Cerebellar nuclear complex (tissue), 1 donor: ENCODE measurements around the gene PHYKPL.
"Not testable (repeated sequence)": the region's sequence is repeated elsewhere in the genome, so short reads cannot be mapped to it uniquely, and the experiment has no call there.

ENCODE experiments used
- DNase-seq, 2 experiments: peaks; one replicate each; lab custom pipeline; 2025; lab: John Stamatoyannopoulos, UW

PHYKPL gene

DNA sequence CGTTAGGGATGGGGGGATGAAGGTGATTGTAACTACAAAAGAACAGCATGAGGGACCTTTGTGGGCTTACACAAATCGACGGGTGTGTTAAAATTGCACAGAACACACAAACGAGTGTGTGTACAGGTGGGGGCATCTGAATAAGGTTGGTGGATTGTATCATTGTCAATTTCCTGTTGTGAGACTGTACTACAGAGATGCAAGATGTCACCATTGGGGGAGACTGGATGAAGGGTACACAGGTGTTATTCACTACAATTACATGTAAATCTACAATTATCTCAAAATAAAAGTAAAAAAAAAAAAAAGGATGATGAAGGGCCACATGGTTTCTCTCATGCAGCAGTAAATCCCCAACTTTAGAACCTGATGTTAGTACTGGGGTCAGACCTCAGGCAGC, 31.4 kb upstream of the PHYKPL start:
- no peak for DNase-seq

DNA sequence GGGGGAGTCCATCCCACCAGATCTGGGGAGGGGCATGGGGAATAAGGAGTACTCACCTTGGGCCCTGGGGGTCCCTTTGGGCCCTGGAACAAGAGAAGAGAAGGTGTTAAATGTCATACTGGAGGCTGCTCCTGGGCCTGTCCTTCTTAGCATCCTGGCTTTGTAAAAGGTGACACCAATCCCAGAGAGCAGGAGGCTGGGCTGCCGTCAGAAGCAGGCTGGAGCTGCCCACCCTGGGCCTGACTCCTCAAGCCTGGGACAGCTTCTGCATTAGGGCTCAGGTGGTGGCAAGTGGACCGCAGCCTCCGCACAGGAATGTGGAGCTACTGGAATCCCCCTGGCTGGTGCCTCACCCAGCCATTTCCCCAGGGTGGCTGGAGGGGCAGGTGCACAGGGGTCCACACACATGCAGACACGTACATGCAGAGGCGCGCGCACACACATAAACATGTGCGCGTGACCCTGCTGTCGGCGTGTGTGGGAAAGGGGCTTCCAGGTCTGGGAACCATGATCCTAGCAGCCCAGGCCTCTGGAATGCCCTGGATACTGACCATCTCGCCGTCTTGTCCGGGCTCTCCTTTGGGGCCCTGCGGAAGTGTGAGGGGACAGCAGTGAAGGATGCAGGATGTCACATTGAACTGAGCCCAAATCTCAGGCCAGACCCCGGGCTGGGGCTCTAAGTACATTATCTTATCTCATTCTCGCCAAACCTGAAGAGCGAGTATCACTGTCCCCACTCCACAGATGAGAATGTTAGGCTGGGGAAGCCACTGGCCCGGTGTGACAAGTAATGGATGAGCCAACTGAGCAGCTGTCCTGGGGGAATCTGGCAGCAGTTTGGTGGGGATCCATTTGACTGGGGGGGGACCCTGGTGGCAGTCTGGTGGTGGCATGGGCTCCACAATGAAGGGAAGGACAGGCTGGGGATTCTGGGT, 29.3 kb upstream of the PHYKPL start:
- DNase-seq: no peak

DNA sequence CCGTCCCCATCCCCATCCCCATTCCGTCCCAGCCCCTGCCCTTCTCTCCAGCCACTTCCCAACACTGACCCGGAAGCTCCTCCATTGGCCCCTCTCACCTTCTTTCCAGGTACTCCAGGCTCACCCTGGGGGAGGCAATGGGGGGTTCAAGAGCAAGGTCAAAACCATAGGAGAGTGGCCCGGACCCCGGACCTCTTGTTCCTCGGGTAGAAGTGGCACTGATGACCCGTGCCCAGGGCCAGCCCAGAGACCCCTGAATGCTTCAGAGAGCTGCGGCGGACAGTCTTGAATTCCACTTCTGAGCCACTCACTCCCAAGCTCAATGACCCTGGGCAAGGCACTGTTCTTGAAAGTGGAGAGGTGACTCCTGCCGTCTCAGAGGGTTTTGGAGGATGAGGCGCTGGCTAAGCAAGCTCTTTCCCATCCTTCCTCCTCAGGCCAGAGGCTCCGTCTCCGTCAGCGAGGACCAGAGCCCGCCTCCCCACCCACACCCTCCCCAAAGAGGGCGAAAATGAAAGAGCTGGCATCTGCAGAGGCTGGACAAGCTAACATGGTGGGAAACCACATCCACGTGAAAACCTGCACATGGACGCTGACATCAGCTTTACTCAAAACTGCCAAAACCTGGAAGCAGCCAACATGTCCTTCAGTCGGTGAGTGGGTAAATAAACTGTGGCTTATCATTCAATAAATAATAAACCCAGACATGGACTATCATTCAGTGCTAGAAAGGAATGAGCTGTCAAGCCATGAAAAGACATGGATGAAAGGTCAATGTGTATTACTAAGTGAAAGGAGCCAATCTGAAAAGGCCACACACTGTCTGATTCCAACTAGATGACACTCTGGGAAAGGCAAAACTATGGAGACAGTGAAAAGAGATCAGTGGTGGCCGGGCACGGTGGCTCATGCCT, 27.3 kb upstream of the PHYKPL start:
- DNase-seq: no peak

DNA sequence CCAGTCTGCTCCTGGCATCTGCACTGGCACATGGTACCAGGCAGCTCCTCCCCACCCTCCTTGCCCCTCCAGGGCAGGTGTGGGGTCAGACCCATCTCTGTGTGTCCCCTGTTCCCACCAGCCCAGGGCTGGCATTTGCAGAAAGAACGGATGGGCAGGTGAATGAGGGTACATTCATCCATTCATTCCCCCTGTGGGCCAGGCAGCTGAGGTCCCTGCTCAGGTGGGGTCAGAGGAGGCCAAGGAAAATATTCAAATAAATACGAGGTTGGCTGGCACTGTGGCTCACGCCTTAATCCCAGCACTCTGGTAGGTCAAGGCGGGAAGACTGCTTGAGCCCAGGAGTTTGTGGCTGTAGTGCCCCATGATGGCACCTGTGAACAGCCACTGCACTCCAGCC, 25.0 kb upstream of the PHYKPL start:
- DNase-seq: no peak

DNA sequence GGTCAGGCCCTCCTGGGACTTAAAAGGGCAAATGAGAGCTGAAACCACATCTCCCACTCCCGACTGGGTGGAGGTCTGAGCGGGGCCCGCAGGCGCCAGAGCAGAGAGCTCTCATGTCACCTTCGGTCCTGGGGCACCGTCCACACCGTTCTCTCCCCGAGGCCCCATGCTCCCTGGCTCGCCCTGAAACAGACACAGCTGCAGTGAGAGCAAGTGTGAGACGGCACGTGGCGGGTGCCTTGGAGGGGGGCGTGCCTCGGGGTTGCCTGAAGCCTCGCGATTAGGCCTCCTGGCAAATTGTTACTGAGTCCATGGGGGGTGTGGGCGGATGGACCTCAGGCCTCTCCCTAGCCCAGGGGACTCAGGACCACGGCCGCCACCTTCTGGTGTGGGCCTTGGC, 24.1 kb upstream of the PHYKPL start:
- no peak for DNase-seq

DNA sequence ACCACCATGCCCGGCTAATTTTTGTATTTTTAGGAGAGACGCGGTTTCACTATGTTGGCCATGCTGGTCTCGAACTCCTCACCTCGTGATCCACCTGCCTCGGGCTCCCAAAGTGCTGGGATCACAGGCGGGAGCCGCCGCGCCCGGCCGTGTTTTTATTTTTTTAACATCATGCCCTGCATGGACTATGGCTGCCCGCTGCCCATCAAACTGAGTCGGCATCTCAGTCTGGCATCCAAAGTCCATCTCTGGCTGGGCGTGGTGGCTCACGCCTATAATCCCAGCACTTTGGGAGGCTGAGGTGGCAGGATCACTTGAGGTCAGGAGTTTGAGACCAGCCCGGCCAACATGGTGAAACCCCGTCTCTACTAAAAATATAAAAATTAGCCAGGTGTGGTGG, 21.0 kb upstream of the PHYKPL start:
- DNase-seq: not testable (repeated sequence)

DNA sequence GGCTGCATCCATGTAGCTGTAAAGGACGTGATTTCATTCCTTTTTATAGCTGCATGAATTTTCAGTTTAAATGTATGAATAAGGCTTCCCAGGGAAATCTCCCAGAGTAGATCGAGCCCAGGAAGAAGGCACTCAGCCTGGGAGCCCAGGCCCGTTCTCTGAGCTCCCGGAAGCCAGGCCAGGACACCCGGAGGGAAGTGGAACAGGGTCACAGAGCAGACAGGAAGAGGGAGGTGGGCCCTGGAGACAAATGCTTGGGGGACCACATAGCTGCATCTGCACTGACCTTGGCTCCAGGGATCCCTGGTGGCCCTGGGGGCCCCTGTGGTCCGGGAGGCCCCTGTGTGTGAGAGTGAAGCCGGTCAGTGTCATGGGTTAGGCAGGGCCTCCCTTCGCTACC, 19.7 kb upstream of the PHYKPL start:
- DNase-seq: no peak

DNA sequence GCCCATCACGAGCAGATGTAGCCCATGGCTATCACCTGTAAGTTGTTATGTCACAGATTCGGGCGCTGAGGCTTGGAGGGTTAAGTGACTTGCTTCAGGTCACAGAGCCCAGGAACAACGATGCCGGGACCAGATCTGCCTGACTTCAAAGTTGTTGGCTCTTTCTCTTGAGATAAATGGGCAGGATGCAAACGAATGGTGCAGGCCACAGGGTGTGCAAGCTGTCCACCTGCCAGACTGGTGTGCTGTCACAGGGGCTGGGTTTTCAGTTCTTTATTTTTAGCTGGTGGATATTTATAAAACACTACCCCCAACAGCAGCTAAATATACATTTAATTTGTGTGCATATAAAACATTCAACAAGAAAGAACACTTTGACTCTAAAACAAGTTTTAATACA, 17.7 kb upstream of the PHYKPL start:
- no peak for DNase-seq

DNA sequence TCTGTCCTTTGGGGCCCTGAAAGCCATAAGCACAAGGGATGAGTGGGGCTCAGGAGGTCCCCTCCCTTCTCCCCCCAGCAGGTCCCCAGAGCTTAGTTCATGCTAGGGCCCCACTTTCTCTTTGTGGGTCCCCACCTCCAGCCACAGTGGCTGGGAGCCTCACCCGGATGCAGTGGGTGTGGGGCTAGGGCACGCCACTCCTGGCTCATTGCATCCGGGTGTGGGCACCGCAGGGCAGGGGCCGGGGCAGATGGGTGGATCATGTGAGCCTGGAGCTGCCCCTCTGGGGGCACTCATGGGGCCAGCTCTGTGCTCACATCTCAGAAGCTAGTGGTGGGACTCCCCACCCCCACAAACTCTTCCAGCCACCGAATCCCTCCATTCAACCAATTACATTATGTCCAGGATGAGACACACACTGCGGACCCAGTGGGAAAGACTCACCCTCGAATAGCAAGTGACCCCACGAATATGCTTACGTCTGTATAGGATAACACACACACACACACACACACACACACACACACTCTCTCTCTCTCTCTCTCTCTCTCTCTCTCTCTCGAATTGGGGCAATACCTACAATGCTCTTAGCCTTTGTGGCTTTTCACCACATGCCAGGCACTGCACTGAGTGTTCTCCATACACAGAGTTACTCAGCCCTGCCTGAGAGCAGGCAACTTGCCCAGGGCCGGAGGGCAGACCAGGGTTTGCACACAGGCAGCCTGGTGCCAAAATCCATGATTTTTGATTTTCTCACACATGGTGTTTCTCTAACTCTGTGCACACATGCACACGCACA, 16.8 kb upstream of the PHYKPL start:
- DNase-seq: no peak

DNA sequence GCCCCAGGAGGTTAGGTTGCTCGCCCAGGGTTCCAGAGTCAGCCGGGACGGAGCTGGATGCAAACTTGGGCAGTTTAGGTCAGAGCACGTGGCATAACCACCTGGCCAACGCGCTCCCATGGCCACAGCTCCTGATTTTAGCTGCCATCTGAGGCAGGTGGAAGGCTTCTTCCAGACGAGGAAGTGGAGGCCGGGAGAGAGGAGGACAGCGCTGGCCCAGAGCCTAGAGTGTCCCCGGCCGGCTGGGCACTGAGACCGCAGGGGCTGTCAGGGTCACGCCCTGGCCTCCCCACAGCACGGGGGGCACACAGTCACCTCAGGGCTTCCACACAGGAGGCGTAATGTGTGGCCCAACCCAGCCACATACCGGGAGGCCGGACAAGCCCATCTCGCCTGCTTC, 16.1 kb upstream of the PHYKPL start:
- no peak for DNase-seq

DNA sequence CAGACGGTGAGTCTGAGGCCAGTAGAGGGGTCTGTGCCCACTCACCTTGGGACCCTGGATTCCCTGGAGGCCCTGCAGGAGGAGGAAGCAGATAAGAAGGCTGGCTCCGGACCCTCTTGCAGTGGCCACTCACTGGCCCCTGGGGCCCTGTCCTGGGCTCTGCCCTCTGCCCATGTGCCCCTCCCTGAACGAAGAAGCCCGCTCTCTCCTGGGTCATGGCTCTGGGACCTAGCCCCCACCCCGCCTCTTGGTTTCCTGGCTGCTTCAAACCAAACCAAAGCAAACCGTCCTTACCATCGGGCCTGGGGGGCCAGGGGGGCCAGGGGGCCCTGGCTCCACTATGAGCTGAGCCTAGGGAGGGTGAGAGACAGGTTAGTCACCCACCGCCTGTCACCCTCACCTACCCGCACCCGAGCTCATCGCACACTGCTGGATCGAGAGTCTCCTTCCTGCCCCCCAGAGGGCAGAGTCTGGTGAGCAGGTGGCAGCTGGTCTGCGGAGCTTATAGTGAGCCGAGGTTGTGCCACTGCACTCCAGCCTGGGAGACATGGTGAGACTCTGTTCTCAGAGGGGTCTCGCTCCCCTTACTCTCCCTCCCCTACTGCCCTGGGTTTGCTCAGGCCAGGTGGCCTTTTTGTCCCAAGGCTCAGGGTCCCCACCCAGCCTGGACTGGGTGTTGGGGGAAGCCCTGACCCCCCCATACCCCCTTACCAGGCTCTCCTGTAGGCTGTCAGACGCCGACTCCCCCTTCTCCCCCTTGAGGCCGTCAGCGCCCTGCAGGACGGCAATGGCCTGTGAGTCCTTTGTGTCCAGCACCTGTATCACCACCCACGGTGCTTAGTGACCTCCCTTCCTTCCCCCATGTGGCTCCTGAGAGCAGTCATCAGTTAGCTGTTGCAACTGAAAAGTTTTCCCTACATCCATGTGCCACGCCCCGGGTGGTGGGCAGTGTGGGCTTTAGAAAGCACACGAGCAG, 15.2 kb upstream of the PHYKPL start:
- DNase-seq: no peak

DNA sequence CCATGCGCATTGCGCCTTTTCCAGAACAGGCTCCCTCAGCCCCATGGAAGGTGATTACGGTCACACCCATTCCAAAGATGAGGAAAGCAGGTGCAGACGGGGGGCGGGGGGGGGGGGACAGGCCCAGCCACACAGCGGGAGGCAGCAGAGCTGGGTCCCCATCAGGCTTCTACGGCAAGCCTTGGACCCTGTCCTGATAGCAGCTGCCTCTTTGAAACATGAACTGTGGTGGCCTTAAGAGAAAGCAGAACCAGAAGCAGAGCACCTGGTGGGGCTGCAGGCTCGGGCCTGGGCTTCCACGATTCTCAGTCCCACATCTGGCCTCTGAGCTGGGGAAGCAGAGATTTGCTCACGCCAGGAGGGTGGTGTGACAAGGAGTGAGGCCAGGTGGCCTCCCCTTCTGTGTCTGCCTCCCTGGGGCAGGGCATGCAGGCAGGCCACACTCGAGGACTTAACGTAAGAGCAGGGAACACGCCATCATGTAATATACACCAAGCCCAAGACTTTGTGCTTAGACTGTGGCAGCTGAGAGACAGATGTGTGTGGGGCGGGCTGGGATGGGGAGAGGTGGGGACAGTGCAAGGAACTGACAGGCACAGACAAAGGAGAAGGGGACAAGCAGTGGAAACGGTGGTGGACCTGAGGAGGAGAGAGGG, 14.2 kb upstream of the PHYKPL start:
- no peak for DNase-seq

DNA sequence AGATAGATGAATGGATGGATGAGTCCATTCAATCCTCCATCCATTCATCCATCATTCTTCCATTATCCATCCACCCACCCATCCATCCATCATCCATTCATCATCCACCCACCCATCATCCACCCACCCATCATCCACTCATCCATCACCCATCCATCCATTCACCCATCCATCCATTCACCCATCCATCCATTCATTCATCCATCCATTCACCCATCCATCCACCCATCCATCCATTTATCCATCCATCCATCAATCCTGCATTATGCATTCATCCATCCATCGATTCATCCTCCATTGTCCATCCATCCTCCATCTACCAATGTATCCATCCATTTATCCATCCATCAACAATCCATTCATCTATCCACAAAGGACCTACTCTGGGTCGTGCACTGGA, 12.8 kb upstream of the PHYKPL start:
- DNase-seq: no peak

DNA sequence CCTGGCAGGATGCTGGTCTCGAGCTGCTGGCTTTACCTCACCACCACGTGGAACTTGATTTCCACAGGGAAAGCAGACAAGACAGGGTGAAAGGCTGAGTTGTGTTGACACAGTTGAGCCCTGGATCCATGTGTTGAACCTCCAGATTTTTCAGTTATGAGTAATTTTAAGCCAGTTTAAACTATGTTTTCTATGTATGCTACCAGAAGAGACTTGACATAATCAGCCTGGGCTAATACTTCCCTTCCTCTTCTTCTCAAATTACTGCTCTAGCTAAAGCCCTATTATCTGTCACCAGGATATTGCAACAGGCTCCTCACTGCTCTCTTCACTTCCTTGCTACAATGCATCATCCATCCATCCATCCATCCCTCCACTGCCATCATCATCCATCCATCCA, 12.0 kb upstream of the PHYKPL start:
- no peak for DNase-seq

DNA sequence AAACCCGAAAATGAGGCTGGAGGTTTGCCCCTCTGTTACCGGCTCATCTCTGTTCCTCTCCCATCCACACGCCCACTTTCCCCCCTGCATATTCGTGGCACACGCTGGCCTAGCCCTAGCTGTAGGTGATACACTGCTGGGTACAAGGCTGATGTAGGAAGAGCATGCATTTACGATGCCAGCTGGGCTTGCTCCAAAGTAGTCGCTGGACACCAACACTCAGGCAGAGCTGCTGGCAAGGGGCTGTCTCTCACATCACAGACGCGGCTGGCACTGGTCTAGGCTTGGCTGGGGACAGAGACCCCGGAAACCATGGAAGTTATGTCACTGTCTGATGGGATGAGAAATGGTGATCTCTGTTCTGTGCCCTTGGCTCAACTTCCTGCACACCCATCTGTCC, 9.8 kb upstream of the PHYKPL start:
- DNase-seq: no peak

DNA sequence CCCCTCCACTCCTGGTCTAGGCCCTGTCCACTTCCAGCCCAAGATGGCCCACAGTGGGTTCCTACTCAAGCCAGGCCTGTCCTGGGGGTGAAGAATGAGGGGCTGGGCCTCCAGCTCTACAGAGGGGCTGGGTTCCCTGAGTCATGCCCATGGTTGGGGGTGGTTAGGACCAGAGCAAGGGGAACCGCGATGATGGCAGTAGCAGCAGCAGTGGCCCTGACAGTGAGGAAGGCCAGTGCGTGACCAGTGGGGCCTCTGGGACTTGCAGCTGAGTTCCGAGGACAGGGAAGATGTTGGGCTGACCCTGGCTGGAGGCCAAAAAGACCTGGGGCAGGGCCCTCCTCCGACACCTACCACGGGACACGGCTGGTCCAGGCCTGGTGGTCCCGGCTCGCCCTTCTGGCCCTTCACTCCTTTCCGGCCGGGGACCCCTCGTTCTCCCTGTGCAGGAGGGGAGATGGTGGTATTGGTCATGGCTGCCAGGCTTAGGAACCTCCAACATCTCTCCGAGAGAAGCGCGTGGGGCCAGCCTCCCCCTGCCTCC, 9.2 kb upstream of the PHYKPL start:
- no peak for DNase-seq

DNA sequence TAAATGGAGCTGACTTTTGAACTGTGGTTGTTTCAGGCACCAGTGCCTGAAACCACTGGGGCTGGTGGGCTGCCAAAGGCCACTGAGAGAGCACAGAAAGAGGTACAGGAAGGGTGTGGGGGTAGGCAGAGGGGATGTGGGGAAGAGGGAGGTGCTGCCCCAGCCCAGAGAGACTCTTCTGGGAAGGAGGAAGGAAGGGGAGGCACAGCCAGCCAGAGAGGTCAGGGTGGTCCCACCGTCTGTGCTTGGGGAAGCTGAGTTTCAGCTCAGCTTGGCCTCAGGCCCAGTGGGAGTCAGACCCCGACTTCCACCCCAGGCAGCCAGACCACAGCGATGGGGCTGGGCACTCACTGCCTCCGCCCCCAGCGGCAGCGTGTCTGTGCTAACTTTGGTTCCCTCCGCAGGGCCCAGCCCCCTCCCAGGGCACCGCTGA, 8.6 kb upstream of the PHYKPL start:
- DNase-seq: no peak

DNA sequence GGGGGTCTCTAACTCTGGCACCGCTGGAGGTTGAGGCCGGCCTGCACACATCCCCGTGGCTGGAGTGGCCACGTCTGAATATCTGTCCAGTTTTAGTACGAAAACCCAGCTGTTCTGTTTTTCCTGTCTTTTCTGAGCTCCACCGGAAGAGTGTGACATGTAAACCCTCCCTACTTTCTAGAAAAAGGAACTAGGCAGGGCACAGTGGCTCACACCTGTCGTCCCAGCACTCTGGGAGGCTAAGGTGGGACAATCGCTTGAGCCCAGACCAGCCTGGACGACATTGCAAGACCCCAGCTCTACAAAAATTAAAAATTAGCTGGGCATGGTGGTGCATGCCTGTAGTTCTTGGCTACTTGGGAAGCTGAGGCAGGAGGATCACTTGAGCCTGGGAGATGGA, 8.2 kb upstream of the PHYKPL start:
- DNase-seq: no peak

DNA sequence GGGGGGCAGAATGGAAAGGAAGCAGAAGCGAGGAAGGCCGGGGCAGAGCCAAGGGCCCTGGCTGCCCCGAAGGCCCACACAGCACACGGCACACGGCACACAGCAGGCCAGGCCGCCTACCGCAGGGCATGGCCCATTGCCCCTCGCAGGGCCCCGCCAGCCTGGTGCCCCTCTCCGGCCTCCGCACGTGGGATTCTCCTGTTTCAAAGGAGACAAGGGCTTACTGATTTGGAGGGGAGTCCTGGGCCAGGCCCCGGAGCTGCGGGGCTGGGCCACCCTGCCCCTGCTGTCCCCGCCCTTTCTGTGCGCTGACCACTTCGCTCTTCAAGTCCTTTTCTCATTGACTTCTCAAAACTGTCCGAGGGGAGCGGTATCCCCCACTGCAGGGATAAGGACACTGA, 7.7 kb upstream of the PHYKPL start:
- no peak for DNase-seq
